Kidney (tissue), 14 donors: Measurements from ENCODE around the gene SLCO4A1. TPM values are rescaled to one million over a fixed set of nuclear protein-coding genes. Genes with fewer than 3 reads are reported as not detected.

Experiments
- DNase-seq, 5 donors: peaks; one replicate each; pipeline ENCODE4 v3.0.0-alpha.2; 2013 to 2020
- FAIRE-seq: peaks from 2 replicates; lab custom pipeline; 2012; peaks lifted over from hg19 to GRCh38; lab: Jason Lieb, UNC
- H3K27ac ChIP-seq, 2 donors: one replicate each; pipeline ENCODE4 v1.7.0; 2013; ENCODE audit warnings: low read depth in 2 of 2, low read length in 2 of 2, inconsistent platforms in 1 of 2
- H3K27me3 ChIP-seq: one replicate; pipeline ENCODE4 v1.7.1; 2013; ENCODE audit warnings: low read length, inconsistent platforms; ENCODE audit not compliant: control insufficient read depth, insufficient read depth
- H3K36me3 ChIP-seq, 3 donors: one replicate each; pipeline versions ENCODE4 v1.7.0 to v1.7.1; 2013; ENCODE audit warnings: low read length in 3 of 3, control low read depth in 1 of 3, inconsistent platforms in 1 of 3; ENCODE audit not compliant: insufficient read depth in 3 of 3, control insufficient read depth in 2 of 3
- H3K4me1 ChIP-seq, 3 donors: one replicate each; pipeline versions ENCODE4 v1.7.0 to v1.7.1; 2013; ENCODE audit warnings: low read length in 3 of 3, inconsistent platforms in 1 of 3, low read depth in 1 of 3; ENCODE audit not compliant: control insufficient read depth in 2 of 3, insufficient read depth in 2 of 3
- H3K4me3 ChIP-seq, 3 donors: one replicate each; pipeline versions ENCODE4 v1.7.0 to v1.8.1; 2013; ENCODE audit warnings: low read length in 3 of 3, control low read depth in 1 of 3, inconsistent platforms in 1 of 3
- H3K9ac ChIP-seq, 3 donors: one replicate each; pipeline versions ENCODE4 v1.7.0 to v1.7.1; 2013; ENCODE audit warnings: low read length in 3 of 3, control low read depth in 1 of 3, inconsistent platforms in 1 of 3
- H3K9me3 ChIP-seq, 3 donors: one replicate each; pipeline versions ENCODE4 v1.7.0 to v1.7.1; 2013; ENCODE audit warnings: low read length in 3 of 3, control low read depth in 1 of 3, inconsistent platforms in 1 of 3; ENCODE audit not compliant: control insufficient read depth in 2 of 3, insufficient read depth in 1 of 3
- intact Hi-C: fragments of 100-400 bp; cut with DNase I; formaldehyde crosslinking; loops from one replicate; pipeline ENCODE4 v1.11.1; 2022
- polyA plus RNA-seq: library from polyadenylated mRNA; stranded (reverse); fragments of 350-450 nt; fragmentation: Illumina TruSeq; extraction: RNeasy Lipid Tissue Mini Kit (QIAGEN cat#74804); gene quantifications from one replicate; pipeline ENCODE4 v1.2.3, GENCODE V29; 2014; ENCODE audit warnings: low read depth, low replicate concordance; ENCODE audit not compliant: insufficient read depth
- total RNA-seq: library from RNA; stranded (reverse); fragmentation: NEBNext Ultra II Directional; extraction: Animal tissue kit (Norgen Biotek cat#: 25700); gene quantifications from one replicate; pipeline ENCODE4 v1.2.1, GENCODE V29; 2021
- TF ChIP-seq, protein P1 (sequence below): IDR thresholded peaks from 3 replicates; pipeline ENCODE4 v1.5.1; 2012; ENCODE audit warnings: mild to moderate bottlenecking, moderate library complexity, borderline replicate concordance; ENCODE audit not compliant: insufficient read depth; ENCODE audit errors: extremely low read depth
- donor health status: control.
- donor health status: control.
- donor health status: control.
- donor health status: control.
- donor health status: control.
- donor health status: DM: yes; HTN: yes; CAD: no.
- donor health status: Normal renal cell carcinoma (clear cell type).

The SLCO4A1 gene
- total and polyA plus RNA-seq, 2 donors from 2014 or later: 12.4 to 80.3 TPM

DNA sequence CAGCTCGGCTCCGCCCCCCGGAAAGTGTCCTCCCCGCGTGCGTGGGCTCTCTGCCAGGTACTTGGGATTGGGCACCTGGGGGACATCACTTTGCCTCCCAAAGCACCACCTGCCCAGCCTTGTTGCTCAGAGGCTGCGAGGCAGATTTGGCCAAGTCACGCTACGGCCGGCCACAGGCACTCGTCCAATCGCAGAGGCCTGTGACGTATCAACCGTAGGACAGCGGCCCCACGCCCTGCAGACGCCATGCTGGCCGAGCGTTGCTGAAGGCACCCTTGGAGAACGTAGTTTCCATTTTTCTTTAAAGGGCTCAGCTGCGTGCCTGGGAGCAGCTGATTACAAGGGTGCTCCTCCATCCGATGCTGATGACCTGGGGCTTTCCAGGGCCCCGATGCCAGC lies 69.4 kb downstream of the SLCO4A1 start:
- FAIRE-seq (no peak), DNase-seq (peak in 1 of 5 donors; percentile 57)
- H3K4me1 ChIP-seq: no peaks in the 10 kb centered on the region
- TF ChIP-seq, protein P1, sequence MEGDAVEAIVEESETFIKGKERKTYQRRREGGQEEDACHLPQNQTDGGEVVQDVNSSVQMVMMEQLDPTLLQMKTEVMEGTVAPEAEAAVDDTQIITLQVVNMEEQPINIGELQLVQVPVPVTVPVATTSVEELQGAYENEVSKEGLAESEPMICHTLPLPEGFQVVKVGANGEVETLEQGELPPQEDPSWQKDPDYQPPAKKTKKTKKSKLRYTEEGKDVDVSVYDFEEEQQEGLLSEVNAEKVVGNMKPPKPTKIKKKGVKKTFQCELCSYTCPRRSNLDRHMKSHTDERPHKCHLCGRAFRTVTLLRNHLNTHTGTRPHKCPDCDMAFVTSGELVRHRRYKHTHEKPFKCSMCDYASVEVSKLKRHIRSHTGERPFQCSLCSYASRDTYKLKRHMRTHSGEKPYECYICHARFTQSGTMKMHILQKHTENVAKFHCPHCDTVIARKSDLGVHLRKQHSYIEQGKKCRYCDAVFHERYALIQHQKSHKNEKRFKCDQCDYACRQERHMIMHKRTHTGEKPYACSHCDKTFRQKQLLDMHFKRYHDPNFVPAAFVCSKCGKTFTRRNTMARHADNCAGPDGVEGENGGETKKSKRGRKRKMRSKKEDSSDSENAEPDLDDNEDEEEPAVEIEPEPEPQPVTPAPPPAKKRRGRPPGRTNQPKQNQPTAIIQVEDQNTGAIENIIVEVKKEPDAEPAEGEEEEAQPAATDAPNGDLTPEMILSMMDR: no peak
- H3K4me3 ChIP-seq: no peak overlapping the region
- intact Hi-C loops: no loop called here
- no peak overlapping the region for H3K9ac ChIP-seq
- no peaks in the 10 kb centered on the region for H3K36me3 ChIP-seq
- peaks cover 10% of the 10 kb centered on the region for H3K27me3 ChIP-seq
- no peak overlapping the region for H3K27ac ChIP-seq
- no peaks in the 10 kb centered on the region for H3K9me3 ChIP-seq

DNA sequence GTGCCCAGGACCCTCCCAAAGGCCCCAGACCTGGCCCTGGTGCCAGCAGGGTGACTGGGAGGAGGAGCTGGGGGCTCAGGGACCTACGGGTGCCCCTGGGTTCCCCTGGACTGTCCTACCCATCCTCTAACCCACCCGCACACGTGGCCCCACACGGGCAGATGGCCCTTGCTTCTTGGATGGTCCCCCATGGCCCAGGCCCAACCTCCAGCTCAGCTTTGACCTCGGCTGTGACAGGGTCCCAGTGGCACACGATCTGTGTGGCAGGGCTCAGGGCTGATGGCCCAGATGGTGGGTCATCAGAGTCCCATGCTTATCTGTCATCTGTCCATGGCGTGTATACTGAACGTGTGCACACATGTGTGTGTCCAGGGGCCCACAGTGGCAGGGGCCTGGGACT lies 70.3 kb downstream of the SLCO4A1 start:
- Histone ChIP-seq H3K9ac (no peak overlapping the region), H3K27ac (no peak overlapping the region), H3K9me3 (no peaks in the 10 kb centered on the region), H3K27me3 (peaks cover 10% of the 10 kb centered on the region), H3K36me3 (no peaks in the 10 kb centered on the region), H3K4me3 (no peak overlapping the region), H3K4me1 (no peaks in the 10 kb centered on the region)
- intact Hi-C loops: no loop called here
- DNase-seq: peak in 1 of 5 donors; percentile 65
- no peak for FAIRE-seq
- TF ChIP-seq, protein P1: no peak

DNA sequence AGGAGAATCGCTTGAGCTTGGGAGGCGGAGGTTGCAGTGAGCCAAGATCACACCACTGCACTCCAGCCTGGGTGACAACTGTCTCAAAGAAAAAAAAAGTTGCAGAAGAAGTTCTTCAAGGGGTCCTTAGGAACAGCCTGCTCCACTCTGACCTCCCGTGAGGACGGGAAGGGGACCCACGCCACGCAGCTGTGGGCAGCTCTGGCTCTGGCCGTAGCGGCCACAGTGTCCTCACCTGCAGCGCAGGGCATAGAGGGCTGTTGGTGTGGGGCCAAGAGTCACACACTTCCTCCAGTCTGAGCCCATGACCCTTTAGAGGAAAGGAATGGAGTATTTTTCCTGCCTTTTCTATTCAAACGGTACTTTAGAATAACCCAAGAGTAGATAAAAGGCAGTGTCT lies 71.7 kb downstream of the SLCO4A1 start:
- no peak for FAIRE-seq
- H3K4me1 ChIP-seq: no peaks in the 10 kb centered on the region

DNA sequence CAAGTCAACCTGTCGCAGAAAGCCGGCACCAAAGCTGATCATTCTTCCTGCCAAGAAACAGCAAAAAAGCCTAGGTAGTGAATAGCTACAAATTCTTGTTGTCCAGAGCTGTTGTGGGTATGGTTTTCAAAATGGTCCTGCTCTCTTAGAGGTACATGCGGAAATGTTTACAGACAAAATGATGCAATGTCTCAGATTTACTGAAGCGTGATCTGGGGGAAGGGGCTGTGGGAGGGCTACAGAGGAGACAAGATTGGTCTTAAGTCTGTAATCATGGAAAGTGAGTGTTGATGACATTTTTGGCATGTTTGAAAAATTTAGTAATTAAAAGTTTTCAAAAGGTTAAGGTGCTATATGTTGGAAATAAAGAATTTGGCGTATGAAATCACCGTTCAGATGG lies 72.5 kb downstream of the SLCO4A1 start:
- H3K4me1 ChIP-seq: no peaks in the 10 kb centered on the region
- no peaks in the 10 kb centered on the region for H3K36me3 ChIP-seq
- no peak overlapping the region for H3K4me3 ChIP-seq
- no peak for FAIRE-seq
- TF ChIP-seq, protein P1: no peak
- no peak overlapping the region for H3K27ac ChIP-seq
- H3K9me3 ChIP-seq: no peaks in the 10 kb centered on the region
- intact Hi-C loops: no loop called here
- no peak for DNase-seq
- peaks cover 3% of the 10 kb centered on the region for H3K27me3 ChIP-seq
- no peak overlapping the region for H3K9ac ChIP-seq

More for the DNA sequence above, 71.7 kb downstream of the SLCO4A1 start:
- TF ChIP-seq, protein P1: no peak
- Histone ChIP-seq H3K4me3 (no peak overlapping the region), H3K9ac (no peak overlapping the region), H3K27me3 (peaks cover 10% of the 10 kb centered on the region), H3K36me3 (no peaks in the 10 kb centered on the region), H3K9me3 (no peaks in the 10 kb centered on the region), H3K27ac (no peak overlapping the region)
- peak in 1 of 5 donors; percentile 54 for DNase-seq
- intact Hi-C loops: no loop called here
